CD4-positive, alpha-beta T cell (primary cell): ENCODE data around the gene GCM1. TPM values are rescaled to one million over a fixed set of nuclear protein-coding genes. Genes with fewer than 3 reads are reported as not detected.

Experiments used
- ATAC-seq: fragments of 200-7000 bp; cut with Tn5 transposase; one replicate; pipeline ENCODE4 v1.10.0; 2022; ENCODE audit warnings: mild to moderate bottlenecking; ENCODE audit not compliant: poor library complexity
- CTCF ChIA-PET: fragments of 350-600 bp; sonication (Branson Sonifier 250); formaldehyde crosslinking; loops from one replicate; lab custom pipeline; 2021; ENCODE audit warnings: antibody characterized with exemption, inconsistent platforms; lab: Charles Lee
- POLR2A ChIA-PET: fragments of 350-600 bp; sonication (Branson Sonifier 250); formaldehyde crosslinking; loops from one replicate; lab custom pipeline; 2021; ENCODE audit warnings: antibody characterized with exemption, inconsistent platforms; lab: Charles Lee
- DNase-seq, 14 experiments: peaks; one replicate each; pipeline ENCODE4 v3.0.0-alpha.2; 2013 to 2020; ENCODE audit warnings: mixed read lengths in 2 of 14
- H3K27ac ChIP-seq, 2 donors: one replicate each; pipeline versions ENCODE4 v1.5.1 to v1.7.0; 2013; ENCODE audit warnings: low read length in 2 of 2, low read depth in 1 of 2, mild to moderate bottlenecking in 1 of 2
- H3K27me3 ChIP-seq, 2 experiments: 1 replicate in 1 of 2; 2 replicates in 1 of 2; pipeline versions ENCODE4 v1.6.1 to v1.7.0; 2013; ENCODE audit warnings: low read length in 2 of 2, control low read depth in 1 of 2, mild to moderate bottlenecking in 1 of 2, moderate library complexity in 1 of 2; ENCODE audit not compliant: insufficient read depth in 2 of 2, control insufficient read depth in 1 of 2
- H3K36me3 ChIP-seq: one replicate; pipeline ENCODE4 v1.6.1; 2013; ENCODE audit warnings: low read length, control low read depth; ENCODE audit not compliant: insufficient read depth
- H3K4me1 ChIP-seq: one replicate; pipeline ENCODE4 v1.6.1; 2013; ENCODE audit warnings: low read length, control low read depth; ENCODE audit not compliant: insufficient read depth
- H3K4me3 ChIP-seq: one replicate; pipeline ENCODE4 v1.5.1; 2013; ENCODE audit warnings: mild to moderate bottlenecking, low read length, moderate library complexity
- H3K9me3 ChIP-seq, 2 experiments: 1 replicate in 1 of 2; 2 replicates in 1 of 2; pipeline versions ENCODE4 v1.6.1 to v1.7.0; 2013; ENCODE audit warnings: low read length in 2 of 2, mild to moderate bottlenecking in 2 of 2, control low read depth in 1 of 2, moderate library complexity in 1 of 2; ENCODE audit not compliant: control insufficient read depth in 1 of 2, insufficient read depth in 1 of 2
- H3K27ac Mint-ChIP-seq: one replicate; pipeline ENCODE4 v1.8.0; 2020; ENCODE audit warnings: mixed read lengths
- H3K27me3 Mint-ChIP-seq: one replicate; pipeline ENCODE4 v1.8.0; 2021; ENCODE audit warnings: mixed read lengths
- H3K36me3 Mint-ChIP-seq: one replicate; pipeline ENCODE4 v1.8.0; 2021; ENCODE audit warnings: low read depth, mixed read lengths
- H3K4me1 Mint-ChIP-seq: one replicate; pipeline ENCODE4 v1.8.0; 2021; ENCODE audit warnings: low read depth, mixed read lengths
- H3K4me3 Mint-ChIP-seq: one replicate; pipeline ENCODE4 v1.8.0; 2020; ENCODE audit warnings: mild to moderate bottlenecking, mixed read lengths
- H3K9me3 Mint-ChIP-seq: one replicate; pipeline ENCODE4 v1.8.0; 2020; ENCODE audit warnings: mixed read lengths
- CTCF ChIP-seq: fragments of 200-600 bp; IDR thresholded peaks from one replicate; pipeline ENCODE4 v1.8.0; 2022; ENCODE audit warnings: antibody characterized with exemption, mild to moderate bottlenecking
- intact Hi-C, 2 experiments: fragments of 100-400 bp; cut with DNase I in 1 of 2; cut with micrococcal nuclease in 1 of 2; formaldehyde crosslinking; loops; one replicate each; pipeline versions ENCODE4 v1.15.1 to v1.9.0; 2023 to 2025; cut with DNase I, micrococcal nuclease
- total RNA-seq, 174 experiments: library from RNA in 2 of 174; stranded (reverse) in 2 of 174; gene quantifications; one replicate each; pipeline ENCODE4 v1.2.3 and lab custom pipeline; 2021 to 2026

The GCM1 gene
- total RNA-seq, 2 experiments from 2014 or later: 0.11 to 0.22 TPM

GRCh38 chr6:53119772-53120409 lies 28.8 kb downstream of the GCM1 start:
- no peaks in the 10 kb centered on the region for H3K36me3 Mint-ChIP-seq
- H3K4me3 Mint-ChIP-seq: no peak overlapping the region
- no peaks in the 10 kb centered on the region for H3K9me3 ChIP-seq
- H3K27ac Mint-ChIP-seq: no peak overlapping the region
- H3K27ac ChIP-seq: no peak overlapping the region
- intact Hi-C loops: no loop called here
- ChIA-PET POLR2A (no interaction called here), CTCF (interaction anchor here (1.0 kb wide), 1 partner anchor 9 kb away, joined by 3 read pairs; no protein-coding TSS in a partner anchor)
- H3K27me3 Mint-ChIP-seq: no peaks in the 10 kb centered on the region
- H3K36me3 ChIP-seq: no peaks in the 10 kb centered on the region
- no peaks in the 10 kb centered on the region for H3K4me1 ChIP-seq
- no peaks in the 10 kb centered on the region for H3K4me1 Mint-ChIP-seq
- no peaks in the 10 kb centered on the region for H3K27me3 ChIP-seq
- TF ChIP-seq CTCF: no peak
- H3K4me3 ChIP-seq: no peak overlapping the region
- no peak for ATAC-seq
- peaks cover 3% of the 10 kb centered on the region for H3K9me3 Mint-ChIP-seq
- DNase-seq: no peak

GRCh38 chr6:53119349-53119748 lies 29.3 kb downstream of the GCM1 start:
- Mint-ChIP-seq H3K27me3 (no peaks in the 10 kb centered on the region), H3K27ac (no peak overlapping the region), H3K4me3 (no peak overlapping the region), H3K4me1 (no peaks in the 10 kb centered on the region), H3K36me3 (no peaks in the 10 kb centered on the region), H3K9me3 (peaks cover 4% of the 10 kb centered on the region)
- Histone ChIP-seq H3K27me3 (no peaks in the 10 kb centered on the region), H3K27ac (no peak overlapping the region), H3K36me3 (no peaks in the 10 kb centered on the region), H3K9me3 (no peaks in the 10 kb centered on the region), H3K4me1 (no peaks in the 10 kb centered on the region), H3K4me3 (no peak overlapping the region)
- no peak for DNase-seq
- ChIA-PET CTCF (interaction anchor here (1.0 kb wide), 1 partner anchor 10 kb away, joined by 3 read pairs; no protein-coding TSS in a partner anchor), POLR2A (no interaction called here)
- no peak for TF ChIP-seq CTCF
- intact Hi-C loops: no loop called here
- no peak for ATAC-seq

GRCh38 chr6:53115741-53116140 lies 32.9 kb downstream of the GCM1 start:
- Mint-ChIP-seq H3K9me3 (peaks cover 4% of the 10 kb centered on the region), H3K4me3 (no peak overlapping the region), H3K27me3 (no peaks in the 10 kb centered on the region), H3K4me1 (peaks cover 9% of the 10 kb centered on the region), H3K27ac (no peak overlapping the region), H3K36me3 (no peaks in the 10 kb centered on the region)
- Histone ChIP-seq H3K4me3 (no peak overlapping the region), H3K27ac (no peak overlapping the region), H3K9me3 (no peaks in the 10 kb centered on the region), H3K27me3 (no peaks in the 10 kb centered on the region), H3K36me3 (no peaks in the 10 kb centered on the region), H3K4me1 (peaks cover 8% of the 10 kb centered on the region)
- ChIA-PET POLR2A (no interaction called here), CTCF (no interaction called here)
- DNase-seq (no peak), ATAC-seq (no peak)
- intact Hi-C loops: no loop called here
- no peak for TF ChIP-seq CTCF
